ENCODE data around the gene ACD. TPM values are rescaled to one million over a fixed set of nuclear protein-coding genes. Genes with fewer than 3 reads are reported as not detected.

Gene ACD
- total and polyA plus RNA-seq, 9 of the 15 experiments (the other 6 are each of a cell fraction or from before 2014, with no cell fraction given), result 4.2 to 47.4 (median 19.2) TPM

- Histone ChIP-seq H3K9me3 (replicated peaks; ENCODE audit: control insufficient read depth, insufficient read depth, low read depth, low read length) (no peaks in the 10 kb centered on the region), H3K9me1 (ENCODE audit: control insufficient read depth, insufficient read depth, low read length) (no peaks in the 10 kb centered on the region), H3K27ac (ENCODE audit: extremely low read depth, low read depth, low read length) (no peak overlapping the region), H3K79me2 (ENCODE audit: control insufficient read depth, insufficient read depth, low read length) (no peaks in the 10 kb centered on the region), H3K4me2 (ENCODE audit: insufficient read depth, low read length) (no peak overlapping the region), H3K4me3 (no peak overlapping the region), H4K20me1 (replicated peaks; ENCODE audit: control insufficient read depth, insufficient read depth, low read length) (peaks cover 7% of the 10 kb centered on the region; the same call in 1 of the 2 replicates), H3K4me1 (replicated peaks in 1 of 2; ENCODE audit: control insufficient read depth in 2 of 2, insufficient read depth in 2 of 2, low read length in 2 of 2) (peaks cover 0 to 55% of the 10 kb centered on the region in 2 experiments; a peak in 3 of 5 replicates), H2AFZ (ENCODE audit: low read depth, low read length) (no peak overlapping the region), H3K9ac (ENCODE audit: insufficient read depth in 1 of 2, low read depth in 2 of 2, low read length in 2 of 2) (no peak overlapping the region), H3K36me3 (ENCODE audit: control insufficient read depth, insufficient read depth, low read length) (no peaks in the 10 kb centered on the region), H3K27me3 (ENCODE audit: control insufficient read depth in 2 of 2, insufficient read depth in 2 of 2, low read length in 2 of 2) (peaks cover 8 to 53% of the 10 kb centered on the region in 2 experiments; a peak in 4 of 5 replicates)
- ChIA-PET POLR2A (interaction anchor here (0.7 to 1.1 kb wide), 4 partner anchors 9 to 405 kb away, joined by 3 to 4 read pairs (median 3); no protein-coding TSS in a partner anchor), CTCF (ENCODE audit: low intra/inter-chr PET ratio) (no interaction called here)
- no peak for FAIRE-seq
- no peak for DNase-seq (ENCODE audit: extremely low read depth in 1 of 4, low spot score in 3 of 4)
- in situ Hi-C loops (cut with MboI) (no loop called here), intact Hi-C loops (cut with micrococcal nuclease) (no loop called here)
- no TSS peak for BruUV-seq (replicated peaks)
- TF ChIP-seq HMBOX1 (IDR thresholded peaks at IDR 0.05) (no peak), E2F6 (IDR thresholded peaks at IDR 0.05; ENCODE audit: borderline replicate concordance in 1 of 2, extremely low read depth in 1 of 2, insufficient read depth in 1 of 2, insufficient read length in 1 of 2, low read depth in 1 of 2, low read length in 1 of 2, poor library complexity in 1 of 2, severe bottlenecking in 1 of 2) (peak in 1 of 2 experiments; percentile 24), ETS2 (tag; IDR thresholded peaks at IDR 0.05; ENCODE audit: borderline replicate concordance, poor library complexity, severe bottlenecking) (no peak), ZNF584 (CRISPR knock-in tag; IDR thresholded peaks at IDR 0.05; ENCODE audit: low read depth) (no peak)
- 11% methylated on average over 12 of the region's 15 CpGs for WGBS (ENCODE audit: insufficient coverage, low coverage, missing lambda C conversion rate)
- no peak for ATAC-seq
Measured at GRCh38 chr16:67647111-67647651, 12.9 kb downstream of the ACD start.

All from K562 (cell line).